Stomach (tissue), 9 donors: ENCODE results near the gene DEFB127. TPM values are rescaled to one million over a fixed set of nuclear protein-coding genes. Genes with fewer than 3 reads are reported as not detected.

Source experiments
- DNase-seq, 2 donors: peaks; one replicate each; pipeline versions ENCODE4 v3.0.0 to v3.0.0-alpha.2; 2013 to 2019
- H3K27ac ChIP-seq, 5 donors: fragments of 200-600 bp in 4 of 5; sonication (generic) in 4 of 5; one replicate each; pipeline ENCODE4 v1.5.1; 2013 to 2019; ENCODE audit warnings: mild to moderate bottlenecking in 1 of 5, moderate library complexity in 1 of 5
- H3K27me3 ChIP-seq, 3 donors: fragments of 200-600 bp; sonication (generic); one replicate each; pipeline ENCODE4 v1.5.1; 2017 to 2019; ENCODE audit warnings: mixed run types in 1 of 3
- H3K36me3 ChIP-seq, 4 donors: fragments of 200-600 bp; sonication (generic); 1 replicate in 3 of 4; 2 replicates in 1 of 4; pipeline ENCODE4 v1.5.1; 2016 to 2019
- H3K4me1 ChIP-seq, 4 donors: fragments of 200-600 bp; sonication (generic); one replicate each; pipeline ENCODE4 v1.5.1; 2016 to 2019
- H3K4me3 ChIP-seq, 4 donors: fragments of 200-600 bp; sonication (generic) in 3 of 4; one replicate each; pipeline ENCODE4 v1.5.1; 2016 to 2019; ENCODE audit warnings: mild to moderate bottlenecking in 1 of 4
- H3K9me3 ChIP-seq, 4 donors: fragments of 200-600 bp; sonication (generic); one replicate each; pipeline ENCODE4 v1.5.1; 2016 to 2019
- CTCF ChIP-seq, 7 experiments: fragments of 450-650 bp in 4 of 7; fragments of 200-600 bp in 3 of 7; sonication (generic) in 3 of 7; IDR thresholded peaks; one replicate each; pipeline ENCODE4 v1.5.1; 2016 to 2019; ENCODE audit warnings: antibody characterized with exemption in 7 of 7, control low read depth in 2 of 7, mild to moderate bottlenecking in 1 of 7
- EP300 ChIP-seq: sonication (generic); formaldehyde crosslinking; IDR thresholded peaks from one replicate; pipeline ENCODE4 v1.6.1; 2017; ENCODE audit warnings: antibody characterized with exemption
- POLR2A ChIP-seq, 4 donors: fragments of 450-650 bp; IDR thresholded peaks; one replicate each; pipeline ENCODE4 v1.6.1; 2016; ENCODE audit warnings: antibody characterized with exemption in 4 of 4, control low read depth in 2 of 4, mild to moderate bottlenecking in 1 of 4, moderate library complexity in 1 of 4
- POLR2AphosphoS5 ChIP-seq, 3 donors: sonication (generic); formaldehyde crosslinking; IDR thresholded peaks; one replicate each; pipeline ENCODE4 v1.6.1; 2016; ENCODE audit warnings: antibody characterized with exemption in 3 of 3
- WGBS, 5 donors: extraction: QIAGEN DNeasy Blood & Tissue Kit in 3 of 5; methylation state at CpG; one replicate each; pipeline versions ENCODE4 v1.1.5 to v1.1.7; 2013 to 2018; 5-methylcytosine and 5-hydroxymethylcytosine counted together
- intact Hi-C: fragments of 100-400 bp; cut with DNase I; formaldehyde crosslinking; loops from one replicate; pipeline ENCODE4 v1.15.1; 2023; ENCODE audit warnings: low total_unique reads
- polyA plus RNA-seq, 3 donors: library from polyadenylated mRNA; stranded (reverse); fragments of 200-250 nt; gene quantifications; one replicate each; pipeline ENCODE4 v1.2.3, GENCODE V29; 2013
- total RNA-seq, 5 donors: library from RNA; depleted of rRNA; stranded (reverse); fragments of >200 nt; gene quantifications; one replicate each; pipeline versions ENCODE4 v1.1.0 to v1.2.3, GENCODE V29; 2014 to 2016
- donor health status: healthy with polysubstance abuse.
- donor health status: Bipolar disorder and iron deficiency.
- donor health status: healthy.

The DEFB127 gene
- total and polyA plus RNA-seq, 8 donors: not detected

- H3K27ac ChIP-seq: no peak overlapping the region
- intact Hi-C loops: no loop called here
- WGBS, 5 donors: 56 to 88% (median 71%) methylated on average over 2 of the region's 2 CpGs
- peaks cover 0 to 12% (median 0%) of the 10 kb centered on the region in 3 donors for H3K27me3 ChIP-seq
- DNase-seq: no peak
- TF ChIP-seq EP300: no peak
- TF ChIP-seq CTCF (IDR thresholded peaks at IDR 0.05): no peak
- TF ChIP-seq POLR2AphosphoS5 (IDR thresholded peaks at IDR 0.05): no peak
- TF ChIP-seq POLR2A (IDR thresholded peaks at IDR 0.05): no peak
- H3K9me3 ChIP-seq: no peaks in the 10 kb centered on the region
- no peaks in the 10 kb centered on the region for H3K36me3 ChIP-seq
- no peak overlapping the region for H3K4me3 ChIP-seq
- H3K4me1 ChIP-seq: no peaks in the 10 kb centered on the region
Observed at GRCh38 chr20:168876-169275, 11.6 kb downstream of the DEFB127 start.

- 49 to 58% (median 55%) methylated on average over 2 of the region's 2 CpGs for WGBS, 5 donors
- H3K27ac ChIP-seq: no peak overlapping the region
- peaks cover 0 to 31% (median 5%) of the 10 kb centered on the region in 3 donors for H3K27me3 ChIP-seq
- intact Hi-C loops: no loop called here
- H3K4me1 ChIP-seq: no peaks in the 10 kb centered on the region
- peaks cover 0 to 3% (median 0%) of the 10 kb centered on the region in 4 donors for H3K9me3 ChIP-seq
- no peak overlapping the region for H3K4me3 ChIP-seq
- DNase-seq: no peak
- H3K36me3 ChIP-seq: no peaks in the 10 kb centered on the region
- TF ChIP-seq POLR2AphosphoS5 (IDR thresholded peaks at IDR 0.05): no peak
- TF ChIP-seq POLR2A (IDR thresholded peaks at IDR 0.05): no peak
- TF ChIP-seq CTCF (IDR thresholded peaks at IDR 0.05): no peak
- no peak for TF ChIP-seq EP300
Observed at GRCh38 chr20:184288-184687, 27.0 kb downstream of the DEFB127 start.

GRCh38 chr20:187733-188132 is 30.5 kb downstream of the DEFB127 start:
- no peak overlapping the region for H3K4me3 ChIP-seq
- H3K36me3 ChIP-seq: no peaks in the 10 kb centered on the region
- H3K9me3 ChIP-seq: peaks cover 0 to 11% (median 7%) of the 10 kb centered on the region in 4 donors
- 59 to 67% (median 64%) methylated on average over 2 of the region's 2 CpGs for WGBS, 5 donors
- intact Hi-C loops: no loop called here
- H3K27ac ChIP-seq: no peak overlapping the region
- no peak for TF ChIP-seq EP300
- TF ChIP-seq CTCF (IDR thresholded peaks at IDR 0.05): no peak
- TF ChIP-seq POLR2AphosphoS5 (IDR thresholded peaks at IDR 0.05): no peak
- no peak for TF ChIP-seq POLR2A (IDR thresholded peaks at IDR 0.05)
- H3K27me3 ChIP-seq: peaks cover 0 to 8% (median 0%) of the 10 kb centered on the region in 3 donors
- no peaks in the 10 kb centered on the region for H3K4me1 ChIP-seq
- no peak for DNase-seq

GRCh38 chr20:189611-190010 is 32.4 kb downstream of the DEFB127 start, which contains the start of gene DEFB128:
TSS of gene DEFB128 (minus strand) at chr20:189711. CDS start at chr20:189623, 88 bp downstream.
- H3K27ac ChIP-seq: no peak within 1 kb of the TSS
- WGBS, 5 donors: 59 to 62% (median 61%) methylated on average over 7 of the region's 7 CpGs
- H3K27me3 ChIP-seq: peaks cover 0 to 8% (median 0%) of the 10 kb centered on the region in 3 donors
- no peaks in the 10 kb centered on the region for H3K36me3 ChIP-seq
- DNase-seq: no peak
- no peaks in the 10 kb centered on the region for H3K4me1 ChIP-seq
- intact Hi-C loops: no loop called here
- no peak within 1 kb of the TSS for H3K4me3 ChIP-seq
- H3K9me3 ChIP-seq: peaks cover 0 to 11% (median 7%) of the 10 kb centered on the region in 4 donors
- no peak for TF ChIP-seq EP300
- TF ChIP-seq POLR2AphosphoS5 (IDR thresholded peaks at IDR 0.05): no peak
- no peak for TF ChIP-seq POLR2A (IDR thresholded peaks at IDR 0.05)
- TF ChIP-seq CTCF (IDR thresholded peaks at IDR 0.05): no peak
